HG03135 (cell line): ENCODE results near the gene FBXW12.

Source experiments
- ATAC-seq: cut with Tn5 transposase; IDR thresholded peaks from one replicate; pipeline ENCODE4 v1.9.1; 2021; ENCODE audit warnings: mild to moderate bottlenecking, moderate library complexity; ENCODE audit not compliant: unreplicated experiment

FBXW12 gene

GRCh38 chr3:48434591-48435222, 62.7 kb downstream of the FBXW12 start:
- no peak for ATAC-seq

GRCh38 chr3:48435223-48435595, 63.2 kb downstream of the FBXW12 start:
- no peak for ATAC-seq

- ATAC-seq: no peak
These were observed 63.9 kb downstream of the FBXW12 start for GRCh38 chr3:48435774-48436476.

GRCh38 chr3:48436477-48436787, 64.4 kb downstream of the FBXW12 start:
- ATAC-seq: no peak

GRCh38 chr3:48436855-48437254, 64.8 kb downstream of the FBXW12 start:
- no peak for ATAC-seq

DNA sequence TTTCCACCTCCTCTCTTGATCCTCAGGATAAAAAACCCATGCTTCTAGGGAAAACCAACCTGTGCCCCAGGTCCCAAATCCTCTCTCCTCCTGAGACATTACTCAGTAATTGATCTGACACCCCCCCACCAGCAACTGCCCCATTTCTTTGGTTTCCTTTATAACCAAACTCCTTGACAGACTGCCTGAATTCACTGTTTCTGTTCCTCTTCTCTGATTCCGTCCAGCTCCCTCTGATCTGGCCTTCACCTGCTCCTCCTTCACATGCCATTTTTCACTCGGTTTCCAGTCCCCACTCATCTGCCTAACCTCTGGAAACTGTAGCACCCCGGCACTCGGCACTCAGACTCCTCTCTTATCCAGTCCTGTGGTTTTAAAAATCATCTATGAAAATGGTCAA, 65.8 kb downstream of the FBXW12 start:
- ATAC-seq: no peak

DNA sequence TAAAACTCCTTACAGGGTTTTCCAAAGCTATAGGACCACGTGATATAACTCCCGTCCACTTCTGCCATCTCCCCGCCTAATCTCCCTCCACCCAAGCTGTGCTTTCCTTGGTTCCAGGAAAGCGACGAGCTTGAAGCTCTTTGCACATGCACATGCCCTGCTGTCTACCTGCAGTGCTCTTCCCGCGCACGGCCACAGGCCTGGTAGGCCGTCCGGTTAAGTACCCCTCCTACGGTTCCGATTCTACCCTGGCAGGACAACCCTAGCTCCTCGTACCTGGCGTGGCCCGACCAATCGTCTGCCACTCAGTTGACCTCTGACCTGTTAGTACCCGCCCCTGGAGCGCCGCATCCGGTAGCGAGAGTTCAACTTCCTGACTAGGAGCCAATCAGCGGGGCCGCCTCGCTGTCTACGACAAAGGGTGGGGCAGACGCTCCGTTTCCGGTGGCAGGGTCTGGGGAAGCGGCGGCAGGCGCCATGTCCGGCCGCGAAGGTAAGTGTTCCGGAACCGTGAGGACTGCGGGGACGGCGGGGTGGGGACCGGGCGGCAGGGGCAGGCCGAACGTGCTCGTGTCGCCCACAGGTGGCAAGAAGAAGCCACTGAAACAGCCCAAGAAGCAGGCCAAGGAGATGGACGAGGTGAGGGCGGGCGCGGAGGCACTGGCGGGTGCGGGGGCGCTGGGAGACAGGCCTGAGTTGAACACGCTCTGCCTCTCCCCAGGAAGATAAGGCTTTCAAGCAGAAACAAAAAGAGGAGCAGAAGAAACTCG, 68.0 kb downstream of the FBXW12 start, which contains the start of the genes CCDC51 and TMA7:
CCDC51 (minus strand) TSS at position 300 of the 770 bp plus-strand sequence. CDS start 4,991 bp downstream, outside the sequence.
TMA7 (plus strand) TSS at position 438 of the 770 bp plus-strand sequence; CDS start at position 478, 40 bp downstream.
- peak; percentile 92 for ATAC-seq

DNA sequence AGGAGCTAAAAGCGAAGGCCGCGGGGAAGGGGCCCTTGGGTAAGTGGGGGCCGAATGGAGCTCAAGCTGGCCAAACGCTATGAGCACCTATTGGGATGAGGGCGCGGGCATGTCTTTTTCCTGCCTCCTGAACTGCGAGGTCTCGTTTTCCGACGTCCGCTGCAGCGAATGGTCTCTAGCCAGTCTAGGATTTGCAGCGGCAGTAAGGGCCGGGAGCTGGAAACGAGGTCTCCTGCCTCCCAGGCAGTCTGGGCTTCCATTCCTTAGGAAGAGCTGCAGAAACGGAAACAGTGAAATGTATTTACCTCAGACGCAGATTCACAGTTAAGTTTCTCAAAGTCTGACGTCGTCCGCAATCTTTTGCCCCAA, 68.6 kb downstream of the FBXW12 start:
- peak; percentile 13 for ATAC-seq

DNA sequence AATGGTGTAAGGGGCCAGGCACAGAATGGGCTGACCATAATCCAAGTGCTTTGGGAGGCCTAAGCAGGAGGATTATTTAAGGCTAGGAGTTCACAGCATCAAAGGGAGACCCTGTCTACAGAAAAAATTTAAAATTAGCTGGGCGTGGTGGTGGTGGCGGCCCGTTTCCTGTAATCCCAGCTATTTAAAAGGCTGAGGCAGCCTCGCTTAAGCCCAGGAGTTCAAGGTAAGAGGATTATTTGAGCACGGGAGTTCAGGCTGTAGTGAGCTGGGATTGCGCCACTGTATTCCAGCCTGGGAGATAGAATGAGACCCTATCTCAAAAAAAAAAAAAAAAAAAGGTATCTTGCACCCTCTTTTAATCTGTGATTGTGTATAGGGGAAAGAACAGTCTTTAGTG, 69.9 kb downstream of the FBXW12 start:
- ATAC-seq: no peak
